Activated CD4-positive, alpha-beta T cell treated with anti-CD3 and anti-CD28 coated beads, Interleukin-2, Interleukin-4, amounts not matched to agents 100 ng/mL and 50 ng/mL, durations not matched to agents 16 hours and 8 hours (primary cell): Measurements from ENCODE around the gene PLCG2.
A peak's percentile ranks its signal among the peaks of the same experiment; 100 is the strongest.
"Not testable (repeated sequence)": the region's sequence is repeated elsewhere in the genome, so short reads cannot be mapped to it uniquely, and the experiment has no call there.

Source experiments
- DNase-seq: peaks from one replicate; pipeline ENCODE4 v3.0.0-alpha.2; 2020; ENCODE audit warnings: low spot score

PLCG2 gene

GRCh38 chr16:81778861-81779535 is at the start of gene PLCG2:
PLCG2 (plus strand) TSS chr16:81779291; CDS start chr16:81785990, 6,699 bp downstream.
- peak; percentile 74 for DNase-seq

DNA sequence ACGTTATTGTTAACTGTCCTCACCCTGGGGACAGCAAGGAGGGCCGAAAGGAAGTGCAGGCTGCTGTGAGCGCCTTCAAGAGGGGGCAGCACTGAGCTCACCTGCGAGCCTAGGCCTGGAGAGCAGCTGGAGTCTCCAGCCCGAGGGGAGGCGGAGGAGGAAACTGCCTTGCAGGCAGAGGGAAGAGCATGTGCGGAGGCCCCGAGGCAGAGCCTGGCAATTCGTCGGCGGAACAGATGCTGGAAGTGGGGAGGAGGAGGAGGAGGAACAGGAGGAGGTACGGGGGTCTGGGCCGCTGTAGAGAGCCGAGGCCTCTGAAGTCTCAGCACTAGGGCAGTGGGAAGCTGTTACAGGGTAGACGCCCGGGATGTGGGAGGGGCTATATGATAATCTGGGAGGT is 49.6 kb upstream of the PLCG2 start:
- no peak for DNase-seq

DNA sequence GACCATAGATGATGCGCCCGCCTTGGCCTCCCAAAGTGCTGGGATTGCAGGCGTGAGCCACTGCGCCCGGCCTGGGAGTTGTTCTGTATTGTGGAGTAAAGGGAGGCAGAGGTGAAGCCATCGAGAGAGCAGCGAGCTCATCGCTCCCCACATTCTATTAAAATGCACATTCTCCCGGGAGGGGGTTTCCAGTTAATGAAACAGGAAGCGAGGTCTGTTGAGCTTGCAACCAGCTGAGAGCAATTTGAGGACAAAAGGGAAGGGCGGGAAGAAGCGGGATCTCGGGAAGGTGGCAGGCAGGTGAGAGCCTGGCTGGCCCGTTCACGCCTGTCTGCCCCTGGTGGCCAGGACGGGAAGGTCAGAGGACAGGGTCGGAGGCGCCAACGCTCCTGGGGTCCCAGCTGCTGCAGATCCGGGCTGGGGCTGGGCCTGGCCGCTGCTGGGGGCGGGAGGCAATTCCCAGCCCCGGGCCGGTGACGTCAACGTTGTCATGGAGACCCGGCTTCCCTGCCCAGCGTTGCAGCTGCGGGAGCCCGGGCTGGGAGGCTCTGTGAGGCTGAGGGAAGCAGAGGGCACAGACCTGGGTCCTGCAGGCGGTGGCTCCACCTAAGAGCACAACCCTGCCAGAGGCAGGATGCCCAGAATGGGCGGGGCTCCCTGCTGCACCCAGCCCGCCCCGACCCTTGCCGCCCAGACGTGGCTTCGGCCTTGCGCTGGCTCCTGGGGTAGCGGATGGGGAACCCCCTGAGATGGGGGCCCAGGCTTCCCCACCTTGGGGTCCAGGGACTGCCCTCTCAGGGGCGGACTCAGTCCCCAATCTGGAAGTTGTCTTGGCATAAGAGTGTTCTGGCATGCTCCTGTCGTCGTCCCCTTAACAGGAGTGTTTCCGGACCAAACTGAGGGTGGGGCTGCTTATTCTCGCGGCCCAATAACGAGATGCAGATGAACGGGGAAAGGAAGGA is 48.7 kb upstream of the PLCG2 start:
- DNase-seq: peak; percentile 48

DNA sequence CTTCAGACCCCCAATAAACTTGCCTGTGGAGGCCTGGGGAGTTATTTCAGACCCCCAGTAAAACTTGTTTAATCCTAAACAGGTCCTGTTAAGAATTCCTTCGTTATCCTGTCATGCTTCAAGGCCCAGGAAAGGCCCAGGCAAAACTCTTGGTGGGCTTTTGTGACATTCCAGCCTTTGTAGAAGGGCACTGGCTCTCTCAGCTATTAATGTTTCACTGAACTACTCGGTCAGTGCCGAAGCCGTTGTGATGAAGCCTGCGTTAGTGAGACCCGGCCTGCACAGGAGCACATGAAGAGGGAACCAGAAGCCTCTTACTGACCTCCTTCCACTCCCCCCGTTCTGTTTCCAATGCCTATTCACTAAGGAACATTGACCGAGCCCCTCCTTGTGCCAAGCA is 47.4 kb upstream of the PLCG2 start:
- DNase-seq: no peak

GRCh38 chr16:81732699-81733098 is 46.4 kb upstream of the PLCG2 start:
- DNase-seq: no peak

GRCh38 chr16:81733295-81733694 is 45.8 kb upstream of the PLCG2 start:
- no peak for DNase-seq

- no peak for DNase-seq
Measured at GRCh38 chr16:81734632-81735434, 44.3 kb upstream of the PLCG2 start.

- peak; percentile 87 for DNase-seq
Measured at GRCh38 chr16:81737885-81738536, 41.1 kb upstream of the PLCG2 start.

GRCh38 chr16:81738783-81739496 is 40.2 kb upstream of the PLCG2 start:
- DNase-seq: no peak

- DNase-seq: no peak
Measured at GRCh38 chr16:81739503-81739902, 39.6 kb upstream of the PLCG2 start.

DNA sequence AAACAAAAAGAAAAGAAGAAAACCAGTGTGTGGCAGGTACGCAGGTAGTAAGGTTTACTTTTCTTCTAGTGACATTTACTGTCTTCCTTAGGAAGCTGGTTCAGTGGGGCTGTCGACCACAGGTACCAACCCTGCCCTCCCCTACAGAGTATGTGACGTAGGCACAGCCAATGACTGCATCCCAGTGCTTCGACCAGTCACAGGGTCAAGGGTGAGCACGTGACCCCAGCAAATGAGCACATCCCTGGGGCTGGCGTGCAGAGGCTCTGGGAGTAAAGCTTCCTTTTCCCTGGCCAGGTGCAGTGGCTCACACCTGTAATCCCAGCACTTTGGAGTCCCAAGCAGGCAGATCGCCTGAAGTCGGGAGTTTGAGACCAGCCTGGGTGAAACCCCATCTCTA is 38.9 kb upstream of the PLCG2 start:
- DNase-seq: no peak

GRCh38 chr16:81741430-81741770 is 37.7 kb upstream of the PLCG2 start:
- DNase-seq: not testable (repeated sequence)

- DNase-seq: no peak
Measured at GRCh38 chr16:81744385-81744784, 34.7 kb upstream of the PLCG2 start.

GRCh38 chr16:81744911-81745310 is 34.2 kb upstream of the PLCG2 start:
- no peak for DNase-seq

DNA sequence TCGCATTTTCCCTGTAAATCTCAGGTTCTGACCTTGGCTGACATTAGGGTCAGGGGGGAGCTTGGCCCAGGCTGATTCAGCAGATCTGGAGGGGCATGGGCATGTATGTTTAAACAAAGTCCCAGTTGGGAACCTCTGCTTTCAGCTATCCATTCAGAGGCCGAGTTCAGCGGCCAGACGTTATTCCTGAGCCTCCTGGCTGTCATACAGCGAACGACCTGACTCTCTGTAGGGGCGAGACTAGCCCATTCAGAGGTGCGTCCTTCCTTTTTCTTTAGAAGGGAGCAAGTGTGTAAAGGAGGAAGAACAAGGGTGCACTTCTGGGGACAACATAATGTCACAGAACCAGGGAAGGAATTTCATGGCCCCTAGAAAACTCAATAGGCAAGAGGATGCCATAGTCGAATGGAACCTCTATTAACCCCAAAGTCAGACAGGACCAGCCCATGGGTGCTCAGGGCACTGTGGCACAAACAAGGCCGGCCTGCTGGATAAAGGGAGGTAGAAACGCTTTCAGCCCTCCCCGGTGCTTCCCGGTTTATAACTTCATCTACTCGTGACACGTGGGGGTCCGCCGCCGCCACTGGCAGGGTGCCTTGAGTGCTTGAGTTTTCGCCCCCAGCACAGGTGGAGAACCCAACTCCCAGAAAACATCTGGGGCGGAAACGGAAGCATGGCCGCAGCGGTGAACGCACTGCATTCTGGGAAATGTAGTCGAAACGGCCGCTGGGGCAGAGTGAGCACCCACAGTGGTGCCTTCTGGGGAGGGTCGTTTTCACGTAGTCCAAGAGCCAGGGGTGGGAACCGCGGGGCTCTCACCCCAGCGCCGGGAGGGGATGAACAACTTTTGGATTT is 33.2 kb upstream of the PLCG2 start:
- DNase-seq: peak; percentile 82

DNA sequence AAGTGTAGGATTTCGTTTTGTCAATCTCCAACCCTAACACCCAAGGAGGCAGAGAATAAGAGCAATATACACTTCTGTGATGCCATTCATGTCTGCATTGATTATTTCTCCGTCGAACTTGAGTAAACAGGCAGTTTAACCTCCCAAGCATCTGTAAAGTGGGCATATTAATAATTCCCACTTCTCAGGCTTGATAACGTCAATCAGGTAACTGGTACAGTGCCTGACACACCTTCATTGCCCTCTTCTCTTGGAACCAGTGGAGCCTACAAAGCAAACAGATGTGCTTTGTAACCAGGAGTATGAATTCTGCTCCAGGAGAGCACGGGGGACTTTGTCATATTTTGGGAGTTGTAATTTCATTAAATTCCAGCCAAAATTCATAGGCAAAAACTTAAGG is 32.5 kb upstream of the PLCG2 start:
- no peak for DNase-seq

- DNase-seq: no peak
Measured at GRCh38 chr16:81748476-81749198, 30.5 kb upstream of the PLCG2 start.

DNA sequence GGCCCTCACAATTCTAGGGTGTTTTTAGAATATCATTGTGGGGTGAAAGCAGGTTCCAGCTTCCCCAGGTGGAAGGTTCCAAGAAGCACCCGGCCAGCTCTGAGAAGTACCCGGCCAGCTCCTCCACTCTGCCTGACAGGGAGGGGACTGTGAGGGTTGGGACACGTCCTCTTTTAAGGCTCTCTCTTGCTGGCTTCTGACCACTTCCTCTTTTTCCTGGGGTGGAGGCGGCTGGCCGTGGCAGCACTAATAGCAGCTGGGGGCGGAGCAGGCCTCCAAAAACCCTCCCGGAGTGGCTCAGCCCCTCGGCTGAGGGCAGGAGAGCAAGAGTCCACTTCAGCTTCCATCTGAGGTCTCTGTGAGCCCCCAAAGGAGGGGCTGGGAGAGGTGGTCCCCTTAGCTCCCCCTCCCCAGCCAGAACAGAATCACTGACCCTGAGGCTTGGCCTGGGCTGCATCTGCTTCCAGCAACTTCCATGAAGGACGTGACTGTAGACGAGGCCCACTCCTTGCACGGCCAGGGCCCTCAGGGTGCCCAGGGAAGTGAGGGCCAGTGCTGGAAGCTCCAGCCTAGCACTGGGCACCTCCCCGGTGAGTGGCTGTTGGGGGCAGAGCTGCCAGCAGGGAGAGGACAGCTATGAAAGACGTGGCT is 26.7 kb upstream of the PLCG2 start:
- no peak for DNase-seq

- no peak for DNase-seq
Measured at GRCh38 chr16:81752876-81753227, 26.2 kb upstream of the PLCG2 start.
